A549 treated with AZD2906 at 1 μM for 4 hours (cell line): ENCODE data around the gene TP53BP1. TPM values are rescaled to one million over a fixed set of nuclear protein-coding genes. Genes with fewer than 3 reads are reported as not detected.

ENCODE experiments used
- total RNA-seq: library from RNA; stranded (reverse); fragments of 200-300 nt; extraction: Qiagen RNA extraction; gene quantifications from 5 replicates; pipeline ENCODE4 v1.2.3, GENCODE V29; 2022

TP53BP1 gene
- total RNA-seq = 13.6 to 18.7 TPM (median 17.1 TPM) in 5 replicates

GRCh38 chr15:43492673-43493601, at the start of gene TP53BP1:
Gene TP53BP1, minus strand, starts transcription at chr15:43493156. Its CDS starts 113 bp downstream, at chr15:43493043.

GRCh38 chr15:43517354-43518196, 24.6 kb upstream of the TP53BP1 start, which contains the start of gene MAP1A:
Gene MAP1A, plus strand, starts transcription at chr15:43517608. Its CDS starts 3,866 bp downstream, at chr15:43521474.

GRCh38 chr15:43370975-43371974, 121.7 kb downstream of the TP53BP1 start, which contains the start of the genes TUBGCP4 and ZSCAN29:
Gene TUBGCP4, plus strand, starts transcription at chr15:43371101. Its CDS starts 254 bp downstream, at chr15:43371355.
Gene ZSCAN29, minus strand, starts transcription at chr15:43371043. Its CDS starts 1,130 bp downstream, at chr15:43369913.

Other genes starting within 250 kb of the TP53BP1 start
- gene TGM5, start 226.2 kb downstream of the TP53BP1 start, total RNA-seq = not detected in 5 replicates
- not detected in 5 replicates for gene TGM7, start 190.9 kb downstream of the TP53BP1 start, total RNA-seq
- gene LCMT2, start 162.6 kb downstream of the TP53BP1 start, total RNA-seq = 5.8 to 8.0 TPM (median 6.6 TPM) in 5 replicates
- gene ZSCAN29, start 122.1 kb downstream of the TP53BP1 start, total RNA-seq = 6.9 to 9.7 TPM (median 8.7 TPM) in 5 replicates
- 4.2 to 5.7 TPM (median 5.2 TPM) in 5 replicates for gene TUBGCP4, start 122.1 kb downstream of the TP53BP1 start, total RNA-seq
- 0.45 to 0.63 TPM (median 0.50 TPM) in 5 replicates for gene MAP1A, start 24.5 kb upstream of the TP53BP1 start, total RNA-seq
- 4.2 to 7.1 TPM (median 4.7 TPM) in 5 replicates for gene PPIP5K1, start 97.1 kb upstream of the TP53BP1 start, total RNA-seq
- 2.7 to 4.4 TPM (median 3.4 TPM) in 5 replicates for gene CKMT1B, start 100.9 kb upstream of the TP53BP1 start, total RNA-seq
- gene STRC, start 125.6 kb upstream of the TP53BP1 start, total RNA-seq = 0.02 to 0.13 TPM (median 0.07 TPM) in 5 replicates
- 0.24 to 1.2 TPM (median 0.95 TPM) in 5 replicates for gene CATSPER2, start 155.7 kb upstream of the TP53BP1 start, total RNA-seq
- 2.6 to 3.5 TPM (median 3.3 TPM) in 5 replicates for gene CKMT1A, start 200.7 kb upstream of the TP53BP1 start, total RNA-seq